Smooth muscle cell of the brain vasculature (primary cell): ENCODE measurements around the gene TMIGD1.
"Not testable (repeated sequence)": the region's sequence is repeated elsewhere in the genome, so short reads cannot be mapped to it uniquely, and the experiment has no call there.

Experiments
- DNase-seq: peaks from one replicate; pipeline ENCODE4 v3.0.0-alpha.2; 2012; ENCODE audit warnings: low read depth, low spot score

TMIGD1 gene

DNA sequence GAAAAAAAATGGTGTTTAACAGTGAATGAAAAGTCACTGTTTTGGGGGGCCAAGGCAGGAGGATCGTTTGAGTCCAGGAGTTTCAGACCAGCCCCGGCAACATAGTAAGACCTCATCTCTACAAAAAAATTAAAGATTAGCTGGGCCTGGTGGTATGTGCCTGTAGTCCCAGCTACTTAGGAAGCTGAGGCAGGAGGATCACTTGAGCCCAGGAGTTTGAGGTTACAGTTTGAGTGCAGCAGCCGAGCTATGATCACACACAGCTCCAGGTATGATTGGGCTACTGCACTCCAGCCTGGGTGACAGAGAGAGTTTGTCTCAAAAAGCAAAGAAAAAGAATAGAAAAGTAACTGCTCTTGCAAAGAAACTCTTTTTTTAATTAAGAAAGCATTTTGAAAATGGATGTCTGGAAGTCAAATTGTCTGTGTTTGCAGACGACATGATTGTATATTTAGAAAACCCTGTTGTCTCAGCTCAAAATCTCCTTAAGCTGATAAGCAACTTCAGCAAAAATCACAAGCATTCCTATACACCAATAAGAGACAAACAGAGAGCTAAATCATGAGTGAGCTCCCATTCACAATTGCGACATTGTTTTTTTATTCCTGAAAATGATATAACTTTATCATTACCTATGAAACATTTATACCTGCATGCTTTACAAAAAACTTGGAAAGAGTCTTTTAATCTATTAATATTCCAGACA lies 24.4 kb upstream of the TMIGD1 start:
- no peak for DNase-seq

DNA sequence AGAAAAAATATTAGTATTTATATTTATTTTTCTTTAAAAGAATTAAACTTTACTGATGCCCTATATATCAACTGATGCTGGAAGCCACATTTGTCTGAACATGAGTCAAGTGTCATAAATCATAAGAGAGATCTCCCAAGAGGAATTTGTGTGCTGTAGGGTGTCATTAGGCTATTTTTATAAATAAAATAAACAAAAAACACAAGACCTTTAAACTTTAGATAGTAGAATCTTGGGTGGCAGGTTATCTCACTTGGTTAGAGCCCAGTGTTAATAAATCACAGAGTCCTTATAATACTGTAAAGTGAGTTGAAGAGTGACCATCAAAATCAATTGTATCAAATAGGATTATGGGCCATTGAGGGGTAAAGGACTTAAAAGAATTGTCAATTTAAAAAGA lies 23.6 kb upstream of the TMIGD1 start:
- DNase-seq = no peak

DNA sequence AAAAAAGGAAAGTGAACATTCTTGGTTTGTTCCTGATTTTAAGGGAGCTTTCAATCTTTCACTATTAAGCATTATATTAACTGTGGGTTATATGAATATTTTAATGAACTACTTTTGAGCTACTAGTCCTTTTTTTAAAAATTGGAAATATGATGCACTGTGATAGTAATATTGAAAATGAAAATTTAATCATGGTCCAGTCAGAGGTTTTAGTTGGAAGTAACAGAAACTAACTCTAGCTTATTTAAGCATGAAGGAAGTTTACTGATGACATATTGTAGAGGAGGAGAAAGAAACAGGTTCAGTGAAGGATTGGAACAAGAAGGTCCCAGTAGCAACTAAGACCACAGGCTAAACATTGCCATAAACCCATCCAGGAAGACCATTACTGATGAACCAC lies 20.8 kb upstream of the TMIGD1 start:
- DNase-seq = no peak

DNA sequence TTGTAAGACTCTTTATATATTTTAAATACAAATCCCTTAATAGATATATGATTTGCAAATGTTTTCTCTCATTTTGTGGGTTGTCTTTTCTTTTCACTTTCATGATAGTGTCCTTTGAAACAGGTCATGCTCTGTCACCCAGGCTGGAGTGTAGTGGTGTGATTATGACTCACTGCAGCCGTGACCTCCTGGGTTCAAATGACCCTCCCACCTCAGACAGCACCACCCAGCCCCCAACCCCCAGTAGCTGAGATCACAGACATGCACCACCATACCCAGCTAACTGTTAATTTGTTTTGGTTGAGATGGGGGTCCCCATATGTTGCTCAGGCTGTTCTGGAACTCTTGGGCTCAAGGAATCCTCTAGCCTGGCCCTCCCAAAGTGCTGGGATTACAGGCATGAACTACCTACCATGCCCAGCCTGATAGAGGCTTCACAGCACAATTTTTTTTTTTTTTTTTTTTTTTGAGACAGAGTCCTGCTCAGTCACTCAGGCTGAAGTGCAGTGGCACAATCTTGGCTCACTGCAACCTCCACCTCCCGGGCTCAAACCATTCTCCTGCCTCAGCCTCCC lies 18.5 kb upstream of the TMIGD1 start:
- DNase-seq = no peak

DNA sequence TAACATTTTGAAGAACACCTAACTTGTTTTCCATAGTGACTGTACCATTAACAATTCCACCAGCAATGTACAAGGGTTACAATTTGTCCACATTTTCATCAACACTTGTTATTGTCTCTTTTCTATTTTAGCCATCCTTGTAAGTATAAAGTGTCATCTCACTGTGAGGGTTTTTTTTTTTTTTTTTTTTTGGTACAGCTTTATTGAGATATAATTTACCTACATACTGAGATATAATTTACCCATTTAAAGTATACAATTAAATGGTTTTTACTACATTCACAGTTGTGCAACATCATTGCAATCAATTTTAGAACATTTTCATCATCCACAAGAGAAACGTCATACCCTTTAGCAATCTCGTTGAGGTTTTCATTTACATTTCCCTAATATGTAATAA lies 17.9 kb upstream of the TMIGD1 start:
- DNase-seq = no peak

DNA sequence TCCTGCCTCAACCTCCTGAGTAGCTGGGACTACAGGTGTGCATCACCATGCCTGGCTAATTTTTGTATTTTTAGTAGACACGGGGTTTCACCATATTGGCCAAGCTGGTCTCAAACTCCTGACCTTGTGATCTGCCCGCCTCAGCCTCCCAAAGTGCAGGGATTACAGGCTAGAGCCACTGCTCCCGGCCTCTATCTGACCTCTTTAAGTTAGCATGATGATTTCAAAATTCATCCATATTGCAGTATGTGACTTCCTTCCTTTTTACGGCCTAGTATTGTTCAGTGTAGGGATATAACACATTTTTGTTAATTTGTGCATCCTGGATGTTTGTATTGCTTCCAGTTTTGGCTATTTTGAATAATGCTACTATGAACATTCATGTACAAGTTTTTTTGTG lies 17.4 kb upstream of the TMIGD1 start:
- DNase-seq = not testable (repeated sequence)

DNA sequence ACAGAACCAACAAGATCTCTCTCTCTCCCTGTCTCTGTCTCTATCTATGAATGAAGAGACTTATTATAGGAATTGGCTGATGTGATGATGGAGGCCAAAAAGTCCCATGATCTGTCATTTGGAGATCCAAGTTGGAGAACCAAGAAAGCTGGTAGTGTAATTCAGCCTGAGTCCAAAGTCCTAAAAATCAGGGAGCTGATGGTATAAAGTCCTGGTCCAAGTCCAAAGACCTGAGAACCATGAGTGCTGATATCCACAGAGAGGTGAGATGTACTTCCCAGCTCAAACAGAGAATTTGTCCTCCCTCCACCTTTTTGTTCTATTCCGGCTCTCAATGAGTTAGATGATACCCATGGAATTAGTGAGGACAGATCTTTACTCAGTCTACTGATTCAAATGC lies 15.4 kb upstream of the TMIGD1 start:
- no peak for DNase-seq

DNA sequence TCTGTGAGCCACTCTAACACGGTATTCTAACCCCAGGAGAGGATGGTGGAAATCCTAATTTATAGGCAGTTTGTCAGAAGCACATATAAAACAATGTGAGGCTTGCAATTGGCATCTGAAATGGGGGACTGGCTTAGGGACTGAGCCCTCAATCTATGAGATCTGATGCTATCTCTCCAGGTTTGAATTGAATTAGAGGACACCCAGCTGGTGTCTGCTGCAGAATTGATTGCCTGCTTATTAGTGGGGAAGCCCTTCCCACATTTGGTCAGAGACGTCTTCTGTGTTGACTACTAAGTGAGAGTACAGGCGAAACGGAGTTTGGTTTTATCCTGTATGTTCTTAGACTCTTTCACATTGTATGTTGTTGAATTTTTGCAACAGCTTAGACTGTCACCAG lies 13.6 kb upstream of the TMIGD1 start:
- no peak for DNase-seq

DNA sequence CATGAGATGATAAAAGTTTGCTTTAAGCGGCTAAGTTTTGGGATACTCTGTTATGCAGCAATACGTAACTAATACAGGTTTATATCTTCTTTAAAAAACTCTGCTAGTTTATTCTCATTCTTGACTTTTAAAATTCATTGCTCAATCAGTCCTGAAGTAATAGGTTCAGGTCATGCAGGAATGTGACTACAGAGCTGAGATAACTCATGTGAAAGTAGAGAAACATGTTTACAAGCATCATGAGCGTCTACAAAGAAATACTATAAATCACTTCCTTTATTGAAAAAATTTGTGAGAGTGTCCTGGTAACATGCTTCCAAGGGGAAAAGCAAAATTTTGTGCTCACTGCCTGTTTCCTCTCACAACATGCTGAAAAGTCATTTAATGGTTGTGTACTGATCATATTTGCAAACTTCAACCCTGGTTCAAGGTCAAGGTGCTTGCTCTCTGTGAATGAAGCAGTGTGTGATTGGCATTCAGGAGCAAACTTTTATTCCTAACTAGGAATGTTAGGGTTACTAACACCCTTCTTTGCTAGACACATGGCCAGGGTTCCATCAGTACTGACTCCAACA lies 12.5 kb upstream of the TMIGD1 start:
- no peak for DNase-seq

DNA sequence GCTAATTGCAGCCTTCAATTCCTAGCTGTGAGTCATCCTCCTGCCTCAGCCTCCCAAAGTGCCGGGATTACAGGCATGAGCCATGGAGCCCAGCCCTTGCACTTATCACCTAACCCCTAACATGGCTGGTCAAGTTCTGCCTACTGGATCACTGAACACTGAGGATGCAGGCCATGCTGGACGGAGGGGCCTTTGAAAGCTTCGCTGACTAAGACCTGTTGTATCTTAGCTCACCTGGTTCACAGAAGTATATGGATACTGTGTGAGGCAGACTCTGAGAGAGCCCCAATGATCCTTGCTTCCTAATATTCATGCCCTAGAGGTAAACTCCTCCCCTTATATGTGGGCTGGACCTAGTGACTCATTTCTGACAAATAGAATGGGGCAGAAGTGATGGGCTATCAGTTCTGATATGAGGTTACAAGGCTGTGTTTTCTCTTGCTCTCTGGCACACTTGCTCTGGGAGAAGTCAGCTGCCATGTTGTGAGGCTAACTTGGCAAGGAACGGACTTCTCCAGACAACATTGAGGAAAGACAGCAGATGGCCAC lies 11.7 kb upstream of the TMIGD1 start:
- DNase-seq = no peak

DNA sequence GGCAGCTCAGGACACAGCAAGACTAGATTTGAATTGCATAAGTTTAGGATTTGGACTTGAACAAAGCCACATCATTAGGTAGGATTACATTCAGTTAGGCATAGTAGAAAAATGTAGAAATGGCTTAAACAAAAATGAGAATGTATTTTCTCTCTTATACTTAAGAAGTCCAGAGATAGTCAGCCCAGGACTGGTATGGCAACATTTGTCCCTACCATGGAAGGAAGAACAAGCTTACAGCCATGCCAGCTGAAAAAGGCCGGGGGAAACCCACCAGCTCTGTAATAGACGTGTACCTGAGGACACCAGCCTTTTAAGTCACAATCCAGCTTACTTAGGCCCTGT lies 11.2 kb upstream of the TMIGD1 start:
- DNase-seq = no peak

DNA sequence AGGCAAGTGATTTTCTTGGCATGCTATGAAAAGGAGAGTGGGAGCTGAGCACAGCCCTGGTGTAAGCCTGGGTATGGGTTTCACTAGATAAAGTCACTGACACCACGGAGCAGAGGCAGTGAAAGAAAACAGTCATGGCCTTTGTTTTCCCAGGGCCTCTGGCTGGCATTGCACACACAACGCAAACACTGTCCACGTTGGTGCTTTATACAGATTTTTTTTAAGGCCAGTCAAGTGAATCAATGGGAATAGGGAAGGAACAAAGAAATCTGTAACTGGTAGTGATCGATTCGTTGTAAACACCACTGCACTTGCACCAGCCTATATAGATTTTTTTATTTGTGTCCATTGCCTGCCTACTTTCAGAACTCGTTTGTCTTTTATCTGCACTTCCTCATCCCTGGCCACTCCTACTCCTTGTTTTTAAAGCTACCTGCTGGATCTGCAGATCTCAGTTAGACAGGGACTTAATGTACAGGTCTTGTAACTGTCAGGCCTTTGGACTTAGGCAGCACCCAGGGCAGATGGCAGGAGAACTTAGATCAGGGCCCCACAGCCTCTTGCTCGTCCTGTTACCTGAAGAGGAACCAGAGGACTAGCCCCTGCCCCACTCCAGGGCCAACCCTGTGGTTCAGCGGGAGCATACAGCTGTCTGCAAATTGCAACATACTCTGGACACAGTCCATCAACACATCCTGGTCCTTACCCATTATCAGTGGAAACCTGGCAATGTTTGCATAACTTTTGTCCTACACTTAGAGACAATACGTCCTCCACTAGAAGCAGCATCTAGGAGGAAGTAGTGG lies 10.6 kb upstream of the TMIGD1 start:
- peak; percentile 24 for DNase-seq

DNA sequence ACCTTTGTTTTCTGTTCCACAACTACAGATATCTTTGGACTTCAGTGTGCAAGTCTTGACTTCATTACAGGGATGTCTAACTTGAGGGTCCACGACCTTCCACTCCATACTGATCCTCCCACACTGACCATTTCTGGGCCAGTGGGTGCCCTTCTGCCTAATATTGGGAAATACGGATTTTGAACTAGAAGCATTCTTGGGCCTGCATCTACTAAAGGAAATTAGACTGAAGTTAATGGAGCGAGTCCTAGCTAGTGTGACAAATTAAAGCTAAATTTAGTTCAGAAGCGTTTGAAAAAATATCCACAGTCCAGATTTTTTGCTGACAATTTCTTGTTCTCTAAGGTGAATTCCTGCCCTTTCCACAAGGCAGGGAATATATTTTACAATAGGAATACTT lies 9.9 kb upstream of the TMIGD1 start:
- DNase-seq = no peak

DNA sequence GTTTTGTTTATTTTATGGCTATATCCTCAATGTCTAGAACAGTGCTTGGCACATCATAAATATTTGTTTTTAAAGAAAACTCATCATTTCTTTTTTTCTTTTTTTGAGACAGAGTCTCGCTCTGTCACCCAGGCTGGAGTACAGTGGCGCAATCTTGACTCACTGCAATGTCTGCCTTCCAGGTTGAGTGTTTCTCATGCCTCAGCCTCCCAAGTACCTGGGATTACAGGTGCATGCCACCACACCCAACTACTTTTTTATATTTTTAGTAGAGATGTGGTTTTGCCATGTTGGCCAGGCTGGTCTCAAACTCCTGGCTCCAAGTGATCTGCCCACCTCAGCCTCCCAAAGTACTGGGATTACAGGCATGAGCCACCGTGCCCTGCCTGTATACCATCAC lies 9.4 kb upstream of the TMIGD1 start:
- not testable (repeated sequence) for DNase-seq

DNA sequence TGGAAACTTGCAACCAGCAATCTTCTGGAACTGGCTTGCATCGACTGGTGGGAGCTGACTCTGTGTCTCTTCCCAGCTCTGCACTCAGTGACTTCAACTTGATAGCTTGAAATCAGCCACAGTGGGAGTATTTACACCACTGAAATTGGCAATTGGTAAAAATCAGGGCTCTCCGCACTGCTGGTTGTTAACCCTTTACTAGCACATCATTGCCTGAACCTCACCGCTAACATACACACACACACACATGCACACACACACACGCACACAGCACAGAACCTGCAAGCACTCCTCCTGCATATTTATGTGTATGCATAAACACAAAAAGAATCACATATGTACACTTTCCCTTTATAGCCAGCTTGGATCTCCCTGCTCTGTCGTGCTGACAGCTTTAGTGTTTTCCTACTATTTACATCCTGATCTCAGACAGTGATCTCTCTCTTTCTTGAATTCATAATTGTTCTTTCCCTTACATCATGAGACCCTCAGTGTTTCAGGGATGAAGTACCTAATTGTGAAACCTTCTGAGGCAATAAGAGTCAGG lies 7.9 kb upstream of the TMIGD1 start:
- DNase-seq = no peak

DNA sequence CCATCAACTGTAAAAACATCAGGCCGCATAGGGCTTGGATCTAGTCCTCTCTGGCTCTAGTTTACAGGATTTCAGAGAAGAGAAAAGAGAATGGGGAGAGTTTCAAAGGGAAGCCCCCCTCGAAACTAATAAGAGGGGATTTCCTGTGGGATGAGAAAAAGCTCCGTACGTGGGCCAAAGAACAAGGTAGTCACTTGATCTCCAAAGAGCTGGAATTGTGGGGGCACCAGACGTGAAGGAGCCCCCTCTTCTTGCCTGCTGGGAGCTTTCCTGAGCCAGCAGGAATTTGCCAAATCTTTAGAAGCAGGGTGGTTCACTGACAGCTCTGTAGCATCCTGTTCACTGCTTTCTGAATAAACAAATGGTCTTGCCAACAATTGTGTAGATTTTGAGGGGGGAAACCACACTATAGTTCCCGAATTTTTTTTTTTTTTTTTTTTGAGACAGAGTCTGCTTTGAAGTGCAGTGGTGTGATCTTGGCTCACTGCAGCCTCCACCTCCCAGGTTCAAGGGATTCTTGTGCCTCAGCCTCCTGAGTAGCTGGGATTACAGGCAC lies 7.0 kb upstream of the TMIGD1 start:
- DNase-seq = peak; percentile 72

DNA sequence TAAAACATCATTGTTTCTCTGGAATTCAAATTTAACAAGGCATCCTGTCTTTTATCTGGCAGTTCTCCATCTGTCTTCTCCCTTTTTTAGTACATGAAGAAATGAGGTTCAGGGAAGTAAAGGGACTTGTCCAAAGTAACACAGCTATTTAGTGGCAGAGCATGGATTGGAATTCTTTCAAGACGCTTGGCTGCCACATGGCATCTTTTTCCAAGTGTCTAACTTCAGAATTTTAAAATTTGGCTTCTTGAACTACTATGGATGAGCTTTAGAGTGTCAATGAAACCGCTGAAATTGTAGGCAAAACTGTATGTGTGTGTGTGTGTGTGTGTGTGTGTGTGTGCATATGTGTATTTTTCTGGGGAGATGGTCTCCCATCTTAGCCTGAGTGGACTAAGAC lies 5.2 kb upstream of the TMIGD1 start:
- DNase-seq = no peak

DNA sequence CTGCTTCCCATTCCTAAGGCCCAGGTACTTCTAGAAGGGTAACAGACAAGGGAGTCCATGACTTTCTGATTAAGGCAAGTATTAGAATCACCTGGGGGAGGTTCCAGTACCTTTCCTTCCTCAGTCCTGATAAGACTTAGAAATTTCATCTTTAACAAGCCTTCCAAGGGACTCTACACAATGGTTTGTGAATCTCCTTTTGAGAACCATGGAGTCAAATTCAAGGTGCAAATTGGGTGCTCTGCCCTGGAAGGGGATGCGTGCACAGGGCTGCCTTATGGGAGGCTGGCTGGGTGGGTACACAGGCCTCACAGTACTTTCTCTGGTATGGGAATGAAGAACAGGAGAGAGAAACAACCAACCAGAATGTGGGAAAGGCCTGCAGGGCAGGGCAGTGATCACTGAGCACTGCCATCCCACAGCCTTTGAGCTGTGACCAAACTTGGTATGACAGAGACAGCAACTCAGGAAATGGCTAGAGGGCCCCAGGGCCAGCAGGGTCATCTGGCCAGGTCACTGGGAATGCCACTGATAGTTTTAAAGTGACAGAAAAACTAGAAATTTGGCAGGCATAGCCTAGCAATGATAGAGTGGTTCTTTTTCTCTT lies 3.6 kb upstream of the TMIGD1 start:
- DNase-seq = no peak

DNA sequence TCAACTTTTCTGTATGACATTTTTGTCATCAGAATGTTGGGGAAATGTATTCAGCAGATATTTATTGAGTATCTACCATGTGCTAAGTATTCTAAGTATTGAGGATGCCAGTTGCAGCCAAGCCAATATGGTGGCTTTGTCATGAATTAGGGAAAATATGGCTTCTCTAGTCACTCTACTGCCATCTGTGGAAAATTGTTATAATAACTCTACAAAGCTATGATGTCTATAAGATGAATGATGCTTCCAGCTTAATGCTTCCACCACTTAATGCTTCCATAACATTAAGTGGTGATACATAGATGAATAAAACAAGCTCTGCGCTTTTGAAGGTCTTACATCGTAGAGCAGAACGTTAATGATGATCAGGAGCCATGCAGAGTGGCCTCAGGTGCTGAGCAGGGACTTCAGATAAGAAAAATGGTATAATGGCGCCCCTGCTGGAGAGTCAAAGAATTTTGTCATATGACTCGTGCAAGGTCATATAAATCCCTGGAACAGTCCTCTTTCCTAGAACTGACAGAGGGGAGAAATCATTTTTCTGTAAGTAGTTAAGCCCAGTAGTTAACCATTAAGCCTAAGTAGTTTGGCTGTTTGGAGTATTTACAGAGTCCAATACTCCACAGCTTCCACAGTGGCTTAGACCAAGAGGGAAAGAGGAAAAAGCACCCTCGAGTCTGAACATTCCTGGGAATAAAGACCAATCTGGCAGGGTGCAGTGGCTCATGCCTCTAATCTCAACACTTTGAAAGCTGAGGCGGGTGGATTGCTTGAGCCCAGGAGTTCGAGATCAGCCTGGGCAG lies 2.7 kb upstream of the TMIGD1 start:
- DNase-seq = no peak

DNA sequence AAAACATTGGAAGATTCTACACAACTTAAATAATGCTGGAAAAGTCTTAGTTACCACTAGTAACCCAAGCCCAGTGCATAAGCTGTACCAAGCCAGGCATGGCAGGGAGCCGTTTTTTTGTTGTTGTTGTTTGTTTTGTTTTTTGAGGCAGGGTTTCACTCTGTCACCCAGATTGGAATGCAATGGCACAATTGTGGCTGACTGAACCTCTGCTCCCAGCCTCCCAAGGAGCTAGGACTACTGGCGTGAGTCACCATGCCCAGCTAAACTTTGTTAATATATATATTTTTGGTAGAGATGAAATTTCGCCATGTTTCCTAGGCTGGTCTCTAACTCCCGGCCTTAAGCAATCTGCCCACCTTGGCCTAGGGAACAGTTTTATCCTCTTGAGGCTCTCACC lies 564 bp upstream of the TMIGD1 start:
- no peak for DNase-seq
